Superior temporal gyrus (tissue), 1 donor: ENCODE data around the gene ACADM.
"Not testable (repeated sequence)": the region's sequence is repeated elsewhere in the genome, so short reads cannot be mapped to it uniquely, and the experiment has no call there.

Experiments used
- DNase-seq: peaks from one replicate; pipeline ENCODE4 v3.0.0-alpha.2; 2016; ENCODE audit errors: extremely low spot score

ACADM gene

DNA sequence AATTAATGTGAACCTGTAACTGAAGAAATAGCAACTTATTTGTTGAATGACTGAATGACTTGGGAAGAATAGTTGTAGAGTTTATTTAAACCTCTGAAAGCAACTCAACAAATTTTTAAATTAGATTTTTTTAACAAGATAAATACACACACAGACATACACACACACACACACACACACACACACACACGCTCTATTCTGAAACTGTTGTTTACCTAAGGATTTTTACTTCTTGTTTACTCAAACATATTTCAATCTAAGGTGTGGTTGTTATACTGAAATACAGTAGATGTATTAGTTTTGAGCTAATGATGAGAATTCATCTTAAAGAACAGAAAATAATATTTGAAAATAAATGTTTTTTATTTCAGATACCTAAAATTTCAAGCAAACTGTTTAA is 11.5 kb downstream of the ACADM start:
- no peak for DNase-seq

DNA sequence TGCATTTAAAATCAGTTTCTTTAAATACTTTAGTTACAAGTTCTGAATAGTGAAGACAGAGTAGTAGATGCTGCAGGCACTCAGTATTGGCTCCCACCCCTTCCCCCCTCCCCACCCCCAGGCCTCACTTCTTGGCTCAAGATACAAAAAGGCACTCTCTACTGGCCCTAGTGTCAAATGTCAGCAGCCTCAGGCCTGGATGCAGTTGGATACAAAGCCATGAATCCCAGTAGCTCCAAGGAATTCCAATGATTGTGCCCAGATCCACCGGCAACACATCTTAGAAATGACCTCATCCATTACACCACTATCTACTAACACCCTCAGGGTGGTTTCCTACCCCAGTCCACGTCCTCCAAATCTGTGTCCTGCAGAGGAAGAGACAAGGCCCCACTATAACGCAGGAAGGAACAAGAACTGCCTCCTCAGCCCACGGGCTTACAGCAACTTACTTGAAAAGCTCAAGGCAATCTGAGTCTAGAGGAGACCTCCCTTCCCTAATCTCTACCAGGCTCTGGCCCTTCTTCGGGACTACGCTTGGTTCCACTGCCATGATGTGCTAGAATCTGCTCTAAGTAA is 17.6 kb downstream of the ACADM start:
- no peak for DNase-seq

DNA sequence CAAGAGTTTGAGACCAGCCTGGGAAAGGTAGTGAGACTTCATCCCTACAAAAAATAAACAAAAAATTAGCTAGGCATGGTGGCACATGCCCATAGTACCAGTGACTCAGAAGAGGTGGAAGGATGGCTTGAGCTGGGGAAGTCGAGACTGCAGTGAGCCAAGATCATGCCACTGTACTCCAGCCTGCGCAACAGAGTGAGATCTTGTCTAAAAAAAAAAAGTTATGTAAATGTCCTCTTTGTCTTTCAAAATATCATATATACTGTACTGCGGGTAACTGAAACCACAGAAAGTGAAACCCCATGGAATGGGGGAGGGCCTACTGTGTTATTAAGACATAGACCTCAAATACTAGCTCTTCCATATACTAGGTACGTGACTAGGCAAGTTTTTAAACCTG is 20.8 kb downstream of the ACADM start:
- no peak for DNase-seq

DNA sequence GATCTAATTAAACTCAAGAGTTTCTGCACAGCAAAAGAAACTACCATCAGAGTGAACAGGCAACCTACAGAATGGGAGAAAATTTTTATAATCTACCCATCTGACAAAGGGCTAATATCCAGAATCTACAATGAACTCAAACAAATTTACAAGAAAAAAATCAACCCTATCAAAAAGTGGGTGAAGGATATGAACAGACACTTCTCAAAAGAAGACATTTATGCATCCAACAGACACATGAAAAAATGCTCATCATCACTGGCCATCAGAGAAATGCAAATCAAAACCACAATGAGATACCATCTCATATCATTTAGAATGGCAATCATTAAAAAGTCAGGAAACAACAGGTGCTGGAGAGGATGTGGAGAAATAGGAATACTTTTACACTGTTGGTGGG is 32.7 kb downstream of the ACADM start:
- DNase-seq: not testable (repeated sequence)

DNA sequence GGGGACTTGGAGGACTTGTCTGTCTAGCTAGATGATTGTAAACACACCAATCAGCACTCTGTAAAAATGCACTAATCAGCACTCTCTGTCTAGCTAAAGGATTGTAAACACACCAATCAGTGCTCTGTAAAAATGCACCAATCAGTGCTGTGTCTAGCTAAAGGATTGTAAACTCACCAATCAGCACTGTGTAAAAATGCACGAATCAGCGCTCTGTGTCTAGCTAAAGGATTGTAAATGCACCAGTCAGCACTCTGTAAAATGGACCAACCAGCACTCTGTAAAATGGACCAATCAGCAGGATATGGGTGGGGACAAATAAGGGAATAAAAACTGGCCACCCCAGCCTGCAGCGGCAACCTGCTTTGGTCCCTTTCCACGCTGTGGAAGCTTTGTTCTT is 34.0 kb downstream of the ACADM start:
- not testable (repeated sequence) for DNase-seq

DNA sequence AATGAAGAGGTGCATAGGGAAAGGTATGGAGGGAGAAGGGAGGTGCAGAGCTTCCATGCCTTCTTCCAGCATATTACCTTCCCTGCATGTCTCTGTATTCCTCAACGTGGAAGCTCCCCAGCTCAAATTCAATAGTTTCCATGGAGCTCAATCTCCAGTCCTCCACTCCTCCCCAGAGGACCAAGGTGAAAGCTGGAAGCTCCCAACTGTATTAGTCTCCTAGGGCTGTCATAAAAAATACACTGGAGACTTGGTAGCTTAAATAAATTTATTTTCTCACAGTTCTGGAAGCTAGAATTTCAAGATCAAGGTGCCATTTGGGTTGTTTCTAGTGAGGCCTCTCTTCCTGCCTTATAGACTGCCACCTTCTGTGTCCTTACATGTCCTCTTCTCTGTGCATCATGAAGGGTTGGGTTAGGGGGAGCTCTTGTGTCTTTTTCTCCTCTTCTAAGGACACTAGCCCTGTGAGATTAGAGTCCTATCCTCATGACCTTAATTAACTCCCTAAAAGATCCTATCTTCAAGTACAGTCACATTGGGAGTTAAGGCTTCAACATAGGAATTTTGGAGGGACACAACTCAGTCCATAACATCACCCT is 39.6 kb downstream of the ACADM start:
- DNase-seq: peak; percentile 3

DNA sequence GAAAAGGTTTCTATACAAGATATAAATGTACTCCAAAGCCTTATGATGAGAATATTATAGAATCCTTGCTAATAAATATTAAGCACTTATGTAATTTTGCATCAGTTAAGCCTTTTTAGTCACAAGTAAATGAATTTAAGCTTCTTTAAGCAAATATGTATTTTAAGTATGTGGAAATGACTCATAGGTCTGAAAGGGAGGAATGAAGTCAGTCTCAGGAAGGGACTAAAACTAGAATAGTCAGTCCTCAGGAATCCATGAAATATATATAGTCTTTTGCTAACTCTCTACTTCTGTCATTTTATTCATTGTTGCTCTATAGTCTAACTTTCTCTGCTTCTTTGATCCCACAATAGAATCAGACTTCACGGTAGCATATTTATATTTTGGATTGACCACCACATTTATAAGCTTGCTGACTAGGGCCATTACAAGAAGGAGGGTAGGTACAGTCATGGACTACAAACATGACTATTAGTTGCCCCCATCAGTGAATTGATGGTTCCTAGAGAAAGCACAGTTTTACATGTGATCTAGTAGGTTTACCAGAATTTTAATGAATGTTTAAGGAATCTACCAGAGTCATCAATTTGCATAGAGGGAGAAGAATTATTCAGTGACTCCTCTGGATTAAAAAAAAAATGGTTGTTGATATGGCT is 41.3 kb downstream of the ACADM start:
- peak; percentile 10 for DNase-seq

DNA sequence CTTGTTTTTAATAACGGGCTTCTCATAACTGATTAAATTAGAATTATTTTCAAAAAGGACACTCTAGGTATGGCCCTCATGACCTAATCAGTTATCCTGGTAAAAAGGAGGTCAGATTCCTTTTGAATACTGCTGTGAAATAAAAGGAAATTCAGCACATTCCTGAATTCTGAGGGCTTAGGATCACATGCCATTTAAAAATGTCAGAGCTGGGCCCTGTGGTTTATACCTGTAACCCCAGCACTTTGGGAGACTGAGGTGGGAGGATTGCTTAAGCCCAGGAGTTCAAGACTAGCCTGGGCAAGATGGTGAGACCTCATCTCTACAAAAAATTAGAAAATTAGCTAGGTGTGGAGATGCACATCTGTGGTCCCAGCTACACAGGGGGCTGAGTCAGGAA is 43.5 kb downstream of the ACADM start:
- no peak for DNase-seq

DNA sequence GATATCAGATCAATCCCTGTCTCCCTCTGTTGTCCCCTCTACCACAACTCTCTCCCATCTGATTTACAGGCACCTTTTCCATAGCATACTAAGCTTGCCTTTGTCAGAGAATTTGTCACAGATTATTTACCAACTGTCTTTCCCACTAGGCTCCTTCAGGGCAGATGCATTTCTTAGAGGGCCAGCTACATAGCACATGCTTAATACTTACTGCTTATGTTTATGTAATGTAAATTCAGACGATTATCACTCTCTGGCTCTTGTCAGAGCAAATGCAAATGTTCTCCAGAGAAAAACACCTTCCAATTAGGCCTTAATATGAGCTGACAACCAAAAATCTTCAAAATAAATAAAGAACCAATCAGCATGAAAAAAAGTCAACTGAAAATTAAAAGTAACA is 46.3 kb downstream of the ACADM start:
- no peak for DNase-seq

DNA sequence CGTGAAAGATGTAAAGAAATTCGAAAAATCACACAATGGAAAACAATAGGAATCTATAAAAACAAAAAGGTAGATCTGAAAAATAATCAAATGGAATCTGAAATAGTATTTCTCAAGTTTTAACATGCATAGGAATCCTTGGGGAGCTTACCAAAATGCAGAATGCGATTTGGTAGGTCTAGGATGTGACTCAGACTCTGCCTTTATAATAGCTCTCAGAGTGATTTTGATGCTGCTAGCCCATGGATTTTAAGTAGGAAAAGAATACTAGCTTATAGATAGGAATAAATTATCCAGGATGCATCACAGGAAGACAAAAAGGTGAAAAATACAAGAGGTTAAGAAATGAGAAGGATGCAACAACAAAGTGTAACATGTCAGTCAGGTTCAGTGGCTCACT is 47.5 kb downstream of the ACADM start:
- no peak for DNase-seq

DNA sequence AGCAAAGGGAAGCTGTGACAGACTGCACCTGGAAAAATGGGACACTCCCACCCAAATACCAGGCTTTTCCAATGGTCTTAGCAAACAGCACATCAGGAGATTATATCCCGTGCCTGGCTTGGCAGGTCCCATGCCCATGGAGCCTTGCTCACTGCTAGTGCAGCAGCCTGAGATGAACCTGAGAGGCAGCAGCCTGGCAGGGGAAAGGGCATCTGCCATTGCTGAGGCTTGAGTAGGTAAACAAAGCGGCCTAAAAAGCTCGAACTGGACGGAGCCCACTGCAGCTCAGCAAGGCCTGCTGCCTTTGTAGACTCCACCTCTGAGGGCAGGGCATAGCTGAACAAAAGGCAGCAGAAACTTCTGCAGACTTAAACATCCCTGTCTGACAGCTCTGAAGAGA is 53.3 kb downstream of the ACADM start:
- not testable (repeated sequence) for DNase-seq

DNA sequence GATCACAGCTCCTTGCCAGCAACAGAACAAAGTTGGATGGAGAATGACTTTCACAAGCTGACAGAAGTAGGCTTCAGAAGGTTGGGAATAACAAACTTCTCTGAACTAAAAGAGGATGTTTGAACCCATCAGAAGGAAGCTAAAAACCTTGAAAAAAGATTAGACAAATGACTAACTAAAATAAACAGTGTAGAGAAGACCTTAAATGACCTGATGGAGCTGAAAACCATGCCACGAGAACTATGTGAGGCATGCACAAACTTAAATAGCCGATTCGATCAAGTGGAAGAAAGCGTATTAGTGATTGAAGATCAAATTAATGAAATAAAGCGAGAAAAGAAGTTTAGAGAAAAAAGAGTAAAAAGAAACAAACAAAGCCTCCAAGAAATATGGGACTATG is 54.2 kb downstream of the ACADM start:
- not testable (repeated sequence) for DNase-seq

DNA sequence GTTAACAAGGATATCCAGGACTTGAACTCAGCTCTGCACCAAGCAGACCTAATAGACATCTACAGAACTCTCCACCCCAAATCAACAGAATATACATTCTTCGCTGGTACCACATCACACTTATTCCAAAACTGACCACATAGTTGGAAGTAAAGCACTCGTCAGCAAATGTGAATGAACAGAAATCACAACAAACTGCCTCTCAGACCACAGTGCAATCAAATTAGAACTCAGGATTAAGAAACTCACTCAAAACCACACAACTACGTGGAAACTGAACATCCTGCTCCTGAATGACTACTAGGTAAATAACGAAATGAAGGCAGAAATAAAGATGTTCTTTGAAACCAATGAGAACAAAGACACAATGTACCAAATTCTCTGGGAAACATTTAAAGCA is 55.7 kb downstream of the ACADM start:
- DNase-seq: not testable (repeated sequence)

DNA sequence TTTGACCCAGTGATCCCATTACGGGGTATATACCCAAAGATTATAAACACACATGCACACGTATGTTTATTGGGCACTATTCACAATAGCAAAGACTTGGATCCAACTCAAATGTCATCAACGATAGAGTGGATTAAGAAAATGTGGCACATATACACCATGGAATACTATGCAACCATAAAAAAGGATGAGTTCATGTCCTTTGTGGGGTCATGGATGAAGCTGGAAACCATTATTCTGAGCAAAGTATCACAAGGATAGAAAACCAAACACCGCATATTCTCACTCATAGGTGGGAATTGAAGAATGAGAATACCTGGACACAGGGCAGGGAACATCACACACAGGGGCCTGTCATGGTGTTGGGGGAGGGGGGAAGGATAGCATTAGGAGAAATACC is 59.4 kb downstream of the ACADM start:
- DNase-seq: not testable (repeated sequence)

DNA sequence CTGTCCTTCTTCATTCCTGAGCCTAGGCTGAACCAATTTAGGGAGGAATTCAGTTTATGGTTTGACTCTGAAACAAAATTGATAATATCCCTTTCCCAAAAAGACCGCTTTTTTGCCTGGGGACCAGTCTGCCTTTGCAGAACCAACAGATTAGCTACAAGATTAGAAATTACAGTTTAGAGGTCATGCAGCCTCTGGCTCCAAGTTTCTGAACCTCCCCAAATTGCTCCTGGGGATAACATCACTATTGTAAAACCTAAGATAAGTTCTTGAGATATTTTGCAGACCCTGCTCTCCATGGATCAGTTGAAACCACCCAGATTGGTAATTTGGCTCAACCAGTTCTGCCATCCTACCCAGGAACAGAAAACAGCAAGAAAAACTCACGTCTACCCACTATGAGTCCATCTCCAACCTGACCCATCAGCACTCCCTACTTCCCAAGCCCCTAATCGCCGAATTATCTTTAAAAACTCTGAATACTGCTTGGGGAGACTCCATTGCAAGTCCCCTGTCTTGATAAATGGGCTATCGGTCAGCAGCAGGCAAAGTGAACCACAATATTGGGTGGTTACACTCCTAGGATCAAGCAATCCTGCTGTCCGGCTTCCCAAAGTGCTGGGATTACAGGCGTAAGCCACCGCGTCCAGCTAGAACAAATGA is 60.9 kb downstream of the ACADM start:
- DNase-seq: no peak

DNA sequence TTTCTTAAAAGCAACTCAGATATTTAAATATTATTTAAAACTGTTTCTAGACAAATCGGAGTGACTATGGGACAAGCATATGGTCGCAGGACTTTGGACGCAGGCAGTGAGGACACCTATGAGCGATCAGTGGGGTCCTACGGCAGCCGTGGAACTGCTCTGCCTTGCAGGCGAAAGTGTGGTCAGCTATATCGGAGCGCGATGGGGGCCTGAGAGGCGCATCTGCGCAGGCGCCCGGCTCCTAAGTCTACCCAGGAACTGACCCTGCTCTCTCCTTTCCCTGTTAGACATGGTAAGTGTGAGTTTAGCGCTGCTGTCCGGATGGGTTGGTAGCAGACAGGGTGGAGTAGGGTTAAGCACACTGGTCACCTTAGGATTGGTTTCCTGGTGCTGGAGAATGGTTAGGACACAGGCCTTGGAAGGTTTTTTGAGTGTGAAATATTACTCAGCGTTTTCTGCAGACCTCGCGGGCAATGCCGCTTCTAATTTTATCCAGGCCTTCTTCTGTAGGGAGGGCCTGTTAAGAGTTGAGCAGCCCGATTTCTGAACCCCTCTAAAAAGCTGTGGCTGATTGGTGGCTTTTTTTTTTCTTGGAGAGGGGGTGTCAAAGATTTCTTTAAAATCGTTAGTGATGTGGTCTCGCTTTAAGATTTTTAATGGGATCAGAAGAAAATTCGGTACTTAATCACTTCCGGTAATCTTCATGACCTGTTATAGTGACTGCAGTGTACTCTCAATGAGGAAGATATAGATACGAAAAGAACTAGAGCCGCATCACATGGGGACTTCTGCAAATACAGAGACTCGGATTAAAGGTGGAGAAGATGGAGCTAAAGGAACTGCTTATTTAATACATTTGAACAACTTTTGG is 61.7 kb downstream of the ACADM start, which contains the start of gene RABGGTB:
TSS of gene RABGGTB (plus strand) at position 274 of the 871 bp plus-strand sequence. CDS start at position 290, 16 bp downstream.
- DNase-seq: peak; percentile 98

DNA sequence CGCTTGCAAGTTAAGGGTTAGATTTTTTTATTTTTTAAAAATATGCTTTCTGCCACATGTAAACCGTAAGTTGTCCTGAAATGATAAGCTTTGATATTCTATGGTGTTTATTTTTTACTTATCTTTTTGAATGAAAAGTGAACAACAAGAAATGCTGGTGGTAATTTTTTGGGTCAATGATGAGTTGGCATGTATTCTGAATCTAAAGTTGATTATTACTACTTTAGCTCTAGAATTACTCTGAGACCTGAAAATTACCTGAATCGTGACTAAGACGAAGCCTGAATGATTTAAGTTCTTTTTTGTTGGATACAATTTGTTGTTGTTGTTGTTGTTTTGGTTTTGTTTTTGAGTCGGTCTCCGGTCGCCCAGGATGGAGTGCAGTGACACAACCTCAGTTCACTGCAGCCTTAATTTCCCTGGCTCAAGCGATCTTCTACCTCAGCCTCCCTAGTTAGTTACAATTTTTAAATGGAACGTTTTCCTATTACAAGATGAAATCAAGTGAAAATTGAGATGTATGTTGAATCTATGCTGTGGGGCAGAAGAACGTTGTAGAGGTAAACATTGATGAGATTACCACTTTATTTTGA is 62.5 kb downstream of the ACADM start:
- DNase-seq: no peak

DNA sequence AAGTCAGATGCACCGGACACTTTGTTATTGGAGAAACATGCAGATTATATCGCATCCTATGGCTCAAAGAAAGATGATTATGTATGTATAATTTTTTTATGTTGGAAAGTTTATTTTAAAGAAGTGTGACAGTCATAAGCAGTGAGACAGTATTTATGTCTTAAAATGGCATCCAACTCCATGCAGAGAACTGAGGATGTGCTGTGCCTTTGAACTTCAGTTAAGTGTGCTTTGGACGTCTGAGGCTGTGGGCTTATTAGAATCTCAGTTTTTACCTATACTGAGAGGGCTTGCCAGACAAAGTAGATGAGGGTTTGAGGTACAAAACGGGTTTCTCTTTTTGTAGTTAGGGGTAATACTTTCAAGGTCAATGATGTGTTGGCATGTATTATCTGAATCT is 63.0 kb downstream of the ACADM start:
- DNase-seq: no peak

DNA sequence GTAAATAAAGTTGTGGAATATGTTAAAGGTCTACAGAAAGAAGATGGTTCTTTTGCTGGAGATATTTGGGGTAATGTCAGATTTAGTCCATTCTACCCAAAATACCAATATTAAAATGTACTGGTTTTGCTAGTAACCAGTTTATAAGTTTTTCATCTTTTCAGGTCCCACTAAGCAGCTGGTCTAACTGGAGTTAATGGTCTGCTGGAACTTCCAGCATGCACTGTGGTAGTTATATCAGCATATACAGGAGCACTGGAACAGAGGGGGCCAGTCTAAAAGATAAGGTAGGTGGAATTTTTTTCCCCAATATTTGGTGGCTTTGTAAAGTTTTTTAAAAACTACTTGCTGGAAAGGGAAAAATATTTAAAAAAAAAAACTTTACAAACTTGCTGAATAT is 65.5 kb downstream of the ACADM start:
- DNase-seq: no peak

DNA sequence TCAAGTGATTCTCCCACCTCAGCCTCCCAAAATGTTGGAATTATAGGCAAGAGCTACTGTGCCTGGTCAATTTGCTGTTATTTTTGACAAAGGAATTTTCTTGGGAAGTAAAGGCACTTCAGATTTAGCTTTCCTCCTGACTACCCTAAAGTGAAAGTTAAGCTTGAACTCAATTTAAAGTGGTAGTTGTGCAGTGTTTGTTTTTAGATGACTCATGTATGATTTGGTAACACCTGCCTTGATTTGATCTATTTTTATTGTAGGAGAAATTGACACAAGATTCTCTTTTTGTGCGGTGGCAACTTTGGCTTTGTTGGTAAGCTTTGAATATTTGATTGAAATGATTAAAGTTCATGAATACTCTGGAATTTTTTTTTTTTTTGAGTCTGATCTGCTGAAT is 66.5 kb downstream of the ACADM start:
- DNase-seq: no peak

DNA sequence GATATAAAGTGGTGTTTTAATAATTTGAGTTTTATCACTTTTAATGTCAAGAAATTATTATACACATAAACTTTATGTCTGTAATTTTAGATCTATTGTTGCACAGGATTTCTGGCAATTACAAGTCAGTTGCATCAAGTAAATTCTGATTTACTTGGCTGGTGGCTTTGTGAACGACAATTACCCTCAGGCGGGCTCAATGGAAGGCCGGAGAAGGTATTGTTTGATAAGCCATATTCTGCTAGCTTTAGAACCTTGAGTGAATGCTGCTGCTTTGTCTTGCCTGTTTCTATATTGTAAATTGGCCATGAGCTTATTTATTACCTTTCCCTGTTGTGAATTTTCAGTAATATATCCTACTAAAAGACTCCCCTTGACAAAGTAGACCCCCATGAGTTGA is 67.6 kb downstream of the ACADM start:
- no peak for DNase-seq
